Activated CD8-positive, alpha-beta memory T cell treated with anti-CD3 and anti-CD28 coated beads for 24 hours (primary cell): ENCODE data around the gene PTPRM.

Experiments
- DNase-seq: peaks from one replicate; pipeline ENCODE4 v3.0.0-alpha.2; 2020

PTPRM gene

DNA sequence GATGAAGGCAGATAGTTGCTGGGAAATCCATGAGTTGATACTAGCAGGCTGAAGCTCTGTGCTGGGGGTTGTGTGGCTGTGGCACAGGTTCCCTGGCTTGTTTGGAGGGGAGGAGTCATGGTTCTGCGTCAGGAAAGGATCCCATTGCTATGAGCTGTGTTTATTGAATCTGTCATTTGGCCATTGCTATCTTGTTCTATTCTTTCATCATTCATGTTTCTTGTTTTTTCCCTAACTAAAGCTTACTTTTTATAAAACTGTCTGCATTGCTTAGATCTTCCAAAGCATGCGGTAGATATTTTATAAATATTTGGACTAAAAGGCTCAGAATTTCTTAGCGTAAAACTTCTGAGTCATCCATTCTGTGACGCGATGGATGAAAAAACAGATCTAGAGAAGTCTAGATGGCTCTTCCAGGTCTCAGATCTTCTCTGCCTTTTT lies 335.3 kb downstream of the PTPRM start:
- DNase-seq: no peak

GRCh38 chr18:7904529-7904928 lies 337.4 kb downstream of the PTPRM start:
- DNase-seq: no peak

DNA sequence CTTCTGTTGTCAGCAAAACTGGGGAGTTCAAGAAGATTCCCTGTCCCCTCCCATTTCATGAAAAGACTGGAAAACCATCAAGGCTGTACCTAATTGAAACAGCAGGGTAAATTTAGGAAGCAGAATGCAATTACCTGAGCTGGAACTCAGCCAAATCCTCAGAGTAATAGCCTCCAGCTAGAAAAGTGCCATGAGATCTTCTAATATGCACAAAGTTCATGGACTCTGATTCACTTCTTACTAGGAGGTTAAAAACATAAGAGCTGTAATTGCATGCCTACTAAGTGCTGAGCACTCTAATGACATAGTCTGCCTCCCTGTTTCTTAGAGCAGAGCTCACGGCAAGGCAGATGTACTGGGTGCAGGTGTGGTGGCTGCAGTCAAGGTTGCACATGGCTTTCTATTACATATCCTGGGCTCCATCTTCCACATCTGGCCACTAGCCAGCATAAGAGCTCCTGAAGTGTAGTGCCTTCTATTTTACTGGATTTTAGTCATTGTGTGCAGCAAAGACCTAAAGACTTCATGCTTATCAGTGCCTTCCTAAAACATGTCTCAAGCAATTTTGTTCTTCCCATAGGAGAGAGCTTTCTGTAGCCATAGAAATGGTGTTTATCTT lies 341.7 kb downstream of the PTPRM start:
- DNase-seq: no peak

DNA sequence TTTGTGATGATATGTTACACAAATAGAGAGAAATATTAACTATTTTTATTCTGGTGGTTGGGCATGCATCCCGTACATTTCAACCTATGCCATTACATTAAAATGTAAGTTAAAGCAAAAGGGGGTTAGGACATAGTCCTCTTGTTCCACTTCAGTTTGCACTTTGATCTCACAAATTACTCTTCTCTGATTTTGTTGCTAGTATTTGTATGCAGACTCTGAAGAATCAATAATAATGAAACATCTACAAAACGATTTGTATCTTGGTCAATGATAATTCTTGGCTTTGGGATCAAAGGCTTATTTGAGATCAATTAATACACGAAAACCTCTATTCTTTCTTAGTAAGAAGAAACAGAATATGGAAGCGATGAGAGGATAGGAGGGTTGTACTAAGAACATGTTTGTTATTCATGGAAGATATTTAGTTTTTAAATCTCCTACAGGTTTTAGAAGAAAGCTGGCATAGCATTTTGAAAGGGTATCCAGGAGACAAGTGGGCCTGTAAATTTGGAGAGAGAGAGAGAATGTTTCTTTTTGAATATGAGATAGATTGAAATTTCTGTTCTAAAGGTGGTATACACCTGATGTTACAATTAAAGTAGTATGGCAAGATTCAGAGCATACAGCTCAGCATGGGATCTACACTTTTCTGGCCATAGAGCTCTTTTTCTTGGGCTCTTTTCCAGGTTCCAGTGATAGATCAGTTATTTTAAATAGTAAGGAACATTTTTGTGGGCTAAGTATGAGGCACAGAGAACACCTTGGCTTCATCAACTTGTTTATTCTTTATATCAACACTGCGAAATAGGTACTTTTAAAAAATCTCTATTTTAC lies 347.9 kb downstream of the PTPRM start:
- no peak for DNase-seq

- DNase-seq: no peak
These were observed 351.6 kb downstream of the PTPRM start for GRCh38 chr18:7918701-7919100.

GRCh38 chr18:7919565-7919964 lies 352.4 kb downstream of the PTPRM start:
- DNase-seq: no peak

DNA sequence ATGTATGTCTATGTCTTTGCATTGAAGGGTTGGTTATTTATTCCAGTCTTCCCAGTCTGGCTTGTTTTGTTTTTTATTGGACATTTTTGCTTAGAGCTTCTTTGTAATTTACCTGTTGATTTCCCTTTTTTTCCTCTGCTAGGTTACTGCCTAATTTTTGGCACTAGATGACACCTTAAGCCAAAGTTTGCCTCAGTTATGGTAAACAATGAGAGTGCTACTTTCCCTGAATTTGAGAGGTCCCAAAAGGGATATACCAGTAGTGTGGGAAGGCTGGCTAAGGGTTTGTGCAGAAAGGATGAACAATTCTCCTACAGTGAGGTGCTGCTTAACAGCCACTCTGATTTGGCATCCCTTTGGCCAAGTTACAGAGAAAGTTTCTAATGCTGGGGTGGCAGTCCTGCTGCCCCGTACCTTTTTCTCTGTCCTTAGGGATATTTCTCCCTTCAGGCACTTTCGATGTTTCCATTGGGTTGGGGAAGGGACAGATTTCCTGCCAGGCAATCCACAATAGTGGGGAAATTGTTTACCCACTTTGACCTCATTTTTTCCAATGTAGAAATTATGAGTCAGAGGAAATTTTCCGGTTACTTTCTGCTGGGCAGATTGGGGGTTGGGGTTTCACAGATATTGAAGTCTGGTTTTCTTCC lies 354.9 kb downstream of the PTPRM start:
- no peak for DNase-seq

DNA sequence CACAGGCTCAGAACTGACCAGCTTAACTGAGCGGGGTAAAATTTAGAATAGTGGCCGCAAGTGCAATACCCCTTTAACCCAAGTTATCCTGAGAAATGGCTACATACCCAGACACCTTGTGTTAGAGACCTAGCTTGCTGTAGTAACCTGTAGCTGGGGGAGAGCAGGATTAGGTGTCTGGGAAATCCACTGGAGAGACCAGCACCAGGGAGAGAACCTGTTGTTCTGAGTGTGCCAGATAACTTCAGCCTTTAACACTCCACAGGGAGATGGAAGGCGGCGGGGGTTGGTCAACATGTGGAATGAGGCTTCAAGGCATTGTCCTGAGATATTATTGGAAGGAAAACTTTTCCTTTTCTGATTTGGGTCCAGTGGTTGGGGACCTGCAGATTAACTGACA lies 356.0 kb downstream of the PTPRM start:
- no peak for DNase-seq

GRCh38 chr18:7924616-7925015 lies 357.5 kb downstream of the PTPRM start:
- no peak for DNase-seq

- DNase-seq: no peak
These were observed 359.4 kb downstream of the PTPRM start for GRCh38 chr18:7926526-7926925.

- DNase-seq: no peak
These were observed 360.0 kb downstream of the PTPRM start for GRCh38 chr18:7927119-7927518.

GRCh38 chr18:7931763-7932162 lies 364.6 kb downstream of the PTPRM start:
- DNase-seq: no peak

- DNase-seq: no peak
These were observed 370.2 kb downstream of the PTPRM start for GRCh38 chr18:7937268-7937667.

GRCh38 chr18:7939521-7939920 lies 372.4 kb downstream of the PTPRM start:
- no peak for DNase-seq

- no peak for DNase-seq
These were observed 373.3 kb downstream of the PTPRM start for GRCh38 chr18:7940379-7940778.

- no peak for DNase-seq
These were observed 373.9 kb downstream of the PTPRM start for GRCh38 chr18:7940971-7941370.

- no peak for DNase-seq
These were observed 374.4 kb downstream of the PTPRM start for GRCh38 chr18:7941533-7941932.

DNA sequence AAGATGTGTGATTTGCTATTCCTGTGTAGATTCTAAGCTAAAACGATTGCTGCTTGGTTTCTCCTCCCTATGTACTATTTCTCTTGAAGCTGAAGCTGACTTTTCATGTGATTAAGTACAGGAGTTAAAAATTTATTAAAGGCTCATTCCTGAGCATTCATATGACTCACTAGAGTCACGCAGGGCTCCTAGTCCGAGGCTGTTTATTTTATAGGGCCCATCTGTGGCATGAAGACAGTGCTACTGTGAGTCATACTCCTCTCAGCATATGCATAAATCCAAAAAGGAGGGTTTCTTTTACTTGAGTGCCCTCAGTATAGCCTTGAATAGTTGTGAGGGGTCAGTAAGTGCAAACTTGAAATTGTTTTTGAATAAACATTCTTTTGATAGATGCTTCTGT lies 378.8 kb downstream of the PTPRM start:
- DNase-seq: no peak

- DNase-seq: no peak
These were observed 379.7 kb downstream of the PTPRM start for GRCh38 chr18:7946734-7947377.

- no peak for DNase-seq
These were observed 383.4 kb downstream of the PTPRM start for GRCh38 chr18:7950380-7951136.

GRCh38 chr18:7953095-7953958 lies 386.2 kb downstream of the PTPRM start:
- DNase-seq: no peak

DNA sequence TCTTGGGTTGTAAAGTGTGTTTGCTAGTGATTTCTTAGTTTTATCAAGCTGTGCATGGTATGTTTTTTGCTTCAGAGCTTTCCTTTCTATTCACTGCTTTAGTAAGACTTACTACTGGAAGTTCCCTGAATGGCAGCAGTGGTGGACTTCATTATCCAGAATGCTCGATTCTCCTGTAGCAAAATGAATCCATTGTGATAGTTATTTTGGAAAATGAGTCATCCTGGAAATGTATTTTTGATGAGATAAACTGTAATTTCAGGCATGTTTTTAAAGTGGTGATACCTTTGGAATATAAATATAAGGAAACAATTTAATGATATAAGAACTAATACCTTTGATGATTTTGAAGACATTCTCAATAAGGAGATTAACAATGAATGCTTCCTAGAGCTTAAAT lies 387.1 kb downstream of the PTPRM start:
- no peak for DNase-seq
